ENCODE results near the gene NOP58.

- TF ChIP-seq CTCF (IDR thresholded peaks at IDR 0.05; ENCODE audit: low read depth, low read length): no peak
- no peak for TF ChIP-seq MAX (IDR thresholded peaks at IDR 0.05; ENCODE audit: low read depth, low read length)
Observed at GRCh38 chr2:202290316-202290715, 24.8 kb downstream of the NOP58 start.
